GM12873 (cell line): ENCODE data around the gene ZNF37A.

Source experiments
- CTCF ChIP-seq: IDR thresholded peaks from 2 replicates; pipeline ENCODE4 v1.5.1; 2012; ENCODE audit warnings: low read depth, mild to moderate bottlenecking, moderate library complexity, low read length, control low read depth; ENCODE audit not compliant: insufficient read depth; ENCODE audit errors: missing control alignments

ZNF37A gene

GRCh38 chr10:38093816-38094157, 350 bp upstream of the ZNF37A start:
- TF ChIP-seq CTCF, result no peak

DNA sequence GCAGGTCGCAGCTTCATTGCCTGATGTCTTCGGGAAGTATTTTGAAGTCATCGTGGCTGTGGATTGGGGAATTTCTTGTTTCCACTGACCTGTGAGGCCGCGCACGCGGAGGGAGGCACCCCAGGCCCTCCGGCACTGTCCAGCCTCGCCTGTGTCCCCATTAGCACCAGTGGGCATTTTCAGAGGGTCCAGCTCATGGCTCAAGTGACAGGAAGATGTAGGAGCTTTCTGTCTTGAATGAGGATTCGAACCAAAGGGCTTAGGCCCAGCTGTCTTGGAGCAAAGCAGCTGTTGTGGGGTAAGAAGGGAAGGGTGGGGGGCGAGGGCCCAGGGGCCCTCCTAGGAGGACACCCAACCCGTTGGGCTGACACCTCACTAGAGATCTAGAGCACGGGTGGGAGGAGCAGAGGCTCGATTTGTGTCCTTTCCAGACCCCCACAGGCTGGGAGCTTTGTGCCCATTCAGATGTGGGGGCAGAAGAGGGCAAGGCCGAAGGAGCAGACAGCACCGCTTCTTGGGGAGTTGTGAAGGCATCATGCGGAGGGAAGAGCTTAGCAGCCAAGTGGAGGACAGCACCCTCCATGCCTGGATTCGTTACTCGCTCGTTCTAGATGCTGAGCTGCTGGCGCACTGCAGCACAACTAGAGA, 914 bp downstream of the ZNF37A start:
- no peak for TF ChIP-seq CTCF

GRCh38 chr10:38102880-38103279, 8.7 kb downstream of the ZNF37A start:
- TF ChIP-seq CTCF, result no peak

GRCh38 chr10:38103756-38104155, 9.6 kb downstream of the ZNF37A start:
- no peak for TF ChIP-seq CTCF

GRCh38 chr10:38112159-38112558, 18.0 kb downstream of the ZNF37A start:
- no peak for TF ChIP-seq CTCF

GRCh38 chr10:38118072-38118807, 24.1 kb downstream of the ZNF37A start:
- no peak for TF ChIP-seq CTCF

- no peak for TF ChIP-seq CTCF
Measured at GRCh38 chr10:38119038-38119437, 24.9 kb downstream of the ZNF37A start.
